ENCODE measurements around the gene NHEJ1.

- TF ChIP-seq POLR2A (IDR thresholded peaks at IDR 0.05), result no peak
- no peak for TF ChIP-seq POLR2AphosphoS5 (IDR thresholded peaks at IDR 0.05)
- TF ChIP-seq, protein P1, sequence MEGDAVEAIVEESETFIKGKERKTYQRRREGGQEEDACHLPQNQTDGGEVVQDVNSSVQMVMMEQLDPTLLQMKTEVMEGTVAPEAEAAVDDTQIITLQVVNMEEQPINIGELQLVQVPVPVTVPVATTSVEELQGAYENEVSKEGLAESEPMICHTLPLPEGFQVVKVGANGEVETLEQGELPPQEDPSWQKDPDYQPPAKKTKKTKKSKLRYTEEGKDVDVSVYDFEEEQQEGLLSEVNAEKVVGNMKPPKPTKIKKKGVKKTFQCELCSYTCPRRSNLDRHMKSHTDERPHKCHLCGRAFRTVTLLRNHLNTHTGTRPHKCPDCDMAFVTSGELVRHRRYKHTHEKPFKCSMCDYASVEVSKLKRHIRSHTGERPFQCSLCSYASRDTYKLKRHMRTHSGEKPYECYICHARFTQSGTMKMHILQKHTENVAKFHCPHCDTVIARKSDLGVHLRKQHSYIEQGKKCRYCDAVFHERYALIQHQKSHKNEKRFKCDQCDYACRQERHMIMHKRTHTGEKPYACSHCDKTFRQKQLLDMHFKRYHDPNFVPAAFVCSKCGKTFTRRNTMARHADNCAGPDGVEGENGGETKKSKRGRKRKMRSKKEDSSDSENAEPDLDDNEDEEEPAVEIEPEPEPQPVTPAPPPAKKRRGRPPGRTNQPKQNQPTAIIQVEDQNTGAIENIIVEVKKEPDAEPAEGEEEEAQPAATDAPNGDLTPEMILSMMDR (IDR thresholded peaks at IDR 0.05), result no peak
These were observed 8.3 kb upstream of the NHEJ1 start for GRCh38 chr2:219168932-219169331.
